MM.1S (cell line): ENCODE measurements around the gene MAGI1.
"Not testable (repeated sequence)": the region's sequence is repeated elsewhere in the genome, so short reads cannot be mapped to it uniquely, and the experiment has no call there.

Experiments
- DNase-seq: peaks from one replicate; pipeline ENCODE4 v3.0.0-alpha.2; 2015
- H2AFZ ChIP-seq: fragments of 300-600 bp; sonication (generic); 2 replicates; pipeline ENCODE4 v1.6.0; 2016; ENCODE audit warnings: antibody characterized with exemption, low read length
- H3F3A ChIP-seq: fragments of 300-600 bp; sonication (generic); 2 replicates; pipeline ENCODE4 v1.6.1; 2016; ENCODE audit warnings: mild to moderate bottlenecking, antibody characterized with exemption, low read length, moderate library complexity, mixed read lengths; ENCODE audit not compliant: insufficient read depth
- H3K27ac ChIP-seq: fragments of 300-600 bp; sonication (generic); 2 replicates; pipeline ENCODE4 v1.5.1; 2016; ENCODE audit warnings: mild to moderate bottlenecking, low read length
- H3K27me3 ChIP-seq: fragments of 300-600 bp; sonication (generic); replicated peaks from 2 replicates; pipeline ENCODE4 v1.6.0; 2016; ENCODE audit warnings: low read length; ENCODE audit not compliant: insufficient read depth
- H3K36me3 ChIP-seq: fragments of 300-600 bp; sonication (generic); replicated peaks from 2 replicates; pipeline ENCODE4 v1.6.1; 2016; ENCODE audit warnings: mild to moderate bottlenecking, low read length, mixed read lengths; ENCODE audit not compliant: insufficient read depth
- H3K4me1 ChIP-seq: fragments of 300-600 bp; sonication (generic); 2 replicates; pipeline ENCODE4 v1.6.1; 2016; ENCODE audit warnings: low read length, mixed read lengths
- H3K4me2 ChIP-seq: fragments of 300-600 bp; sonication (generic); 2 replicates; pipeline ENCODE4 v1.6.0; 2016; ENCODE audit warnings: low read depth, low read length
- H3K4me3 ChIP-seq: fragments of 300-600 bp; sonication (generic); 2 replicates; pipeline ENCODE4 v1.5.1; 2016; ENCODE audit warnings: low read length, mixed read lengths
- H3K79me2 ChIP-seq: fragments of 300-600 bp; sonication (generic); 2 replicates; pipeline ENCODE4 v1.6.1; 2016; ENCODE audit warnings: mixed run types, low read length, mixed read lengths
- H3K9ac ChIP-seq: fragments of 300-600 bp; sonication (generic); 2 replicates; pipeline ENCODE4 v1.6.1; 2016; ENCODE audit warnings: low read length, mixed read lengths
- H3K9me2 ChIP-seq: fragments of 300-600 bp; sonication (generic); replicated peaks from 2 replicates; pipeline ENCODE4 v1.6.1; 2016; ENCODE audit warnings: mild to moderate bottlenecking, low read length, mixed read lengths; ENCODE audit not compliant: insufficient read depth
- H3K9me3 ChIP-seq: fragments of 300-600 bp; sonication (generic); replicated peaks from 2 replicates; pipeline ENCODE4 v1.6.1; 2016; ENCODE audit warnings: mild to moderate bottlenecking, low read length, mixed read lengths; ENCODE audit not compliant: insufficient read depth
- H4K20me1 ChIP-seq: fragments of 300-600 bp; sonication (generic); 2 replicates; pipeline ENCODE4 v1.6.1; 2016; ENCODE audit warnings: mild to moderate bottlenecking, low read length, moderate library complexity, mixed read lengths; ENCODE audit not compliant: insufficient read depth
- EZH2 ChIP-seq: fragments of 300-600 bp; sonication (generic); optimal IDR thresholded peaks from 2 replicates; pipeline ENCODE3; 2017; ENCODE audit warnings: low read depth, mild to moderate bottlenecking, antibody characterized with exemption, low read length, mixed read lengths
- EZH2phosphoT487 ChIP-seq: fragments of 300-600 bp; sonication (generic); IDR thresholded peaks from 2 replicates; pipeline ENCODE4 v1.6.1; 2018; ENCODE audit warnings: antibody characterized with exemption, low read length
- TF ChIP-seq, protein P1 (sequence below): fragments of 300-600 bp; sonication (generic); IDR thresholded peaks from 2 replicates; pipeline ENCODE4 v1.5.1; 2016; ENCODE audit warnings: antibody characterized with exemption, low read length, mixed read lengths

MAGI1 gene

DNA sequence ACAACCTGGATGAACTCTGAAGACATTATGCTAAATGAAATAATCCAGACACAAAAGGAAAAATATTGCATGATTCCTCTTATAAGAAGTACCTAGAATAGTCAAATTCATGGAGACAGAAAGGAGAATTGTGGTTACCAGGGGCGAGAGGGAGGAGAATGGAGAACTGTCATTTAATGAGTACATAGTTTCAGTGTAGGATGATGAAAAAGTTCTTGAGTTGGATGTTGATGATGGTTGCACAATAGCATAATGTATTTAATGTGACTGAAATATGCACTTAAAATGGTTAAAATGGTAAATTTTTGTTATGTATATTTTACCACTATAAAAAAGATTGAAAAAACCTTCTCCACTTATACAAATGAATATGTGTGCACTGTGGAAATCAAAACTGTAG lies 469.6 kb downstream of the MAGI1 start:
- TF ChIP-seq EZH2 = no peak
- TF ChIP-seq, protein P1, sequence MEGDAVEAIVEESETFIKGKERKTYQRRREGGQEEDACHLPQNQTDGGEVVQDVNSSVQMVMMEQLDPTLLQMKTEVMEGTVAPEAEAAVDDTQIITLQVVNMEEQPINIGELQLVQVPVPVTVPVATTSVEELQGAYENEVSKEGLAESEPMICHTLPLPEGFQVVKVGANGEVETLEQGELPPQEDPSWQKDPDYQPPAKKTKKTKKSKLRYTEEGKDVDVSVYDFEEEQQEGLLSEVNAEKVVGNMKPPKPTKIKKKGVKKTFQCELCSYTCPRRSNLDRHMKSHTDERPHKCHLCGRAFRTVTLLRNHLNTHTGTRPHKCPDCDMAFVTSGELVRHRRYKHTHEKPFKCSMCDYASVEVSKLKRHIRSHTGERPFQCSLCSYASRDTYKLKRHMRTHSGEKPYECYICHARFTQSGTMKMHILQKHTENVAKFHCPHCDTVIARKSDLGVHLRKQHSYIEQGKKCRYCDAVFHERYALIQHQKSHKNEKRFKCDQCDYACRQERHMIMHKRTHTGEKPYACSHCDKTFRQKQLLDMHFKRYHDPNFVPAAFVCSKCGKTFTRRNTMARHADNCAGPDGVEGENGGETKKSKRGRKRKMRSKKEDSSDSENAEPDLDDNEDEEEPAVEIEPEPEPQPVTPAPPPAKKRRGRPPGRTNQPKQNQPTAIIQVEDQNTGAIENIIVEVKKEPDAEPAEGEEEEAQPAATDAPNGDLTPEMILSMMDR = no peak
- no peak for TF ChIP-seq EZH2phosphoT487
- Histone ChIP-seq H3K4me3 (no peak overlapping the region), H3K27ac (no peak overlapping the region), H3K36me3 (no peaks in the 10 kb centered on the region), H3K4me2 (no peak overlapping the region), H2AFZ (no peak overlapping the region), H3K9me3 (no peaks in the 10 kb centered on the region), H4K20me1 (no peaks in the 10 kb centered on the region), H3K27me3 (no peaks in the 10 kb centered on the region), H3K9me2 (no peaks in the 10 kb centered on the region), H3F3A (no peaks in the 10 kb centered on the region), H3K9ac (no peak overlapping the region), H3K4me1 (no peaks in the 10 kb centered on the region), H3K79me2 (no peaks in the 10 kb centered on the region)
- DNase-seq = no peak

DNA sequence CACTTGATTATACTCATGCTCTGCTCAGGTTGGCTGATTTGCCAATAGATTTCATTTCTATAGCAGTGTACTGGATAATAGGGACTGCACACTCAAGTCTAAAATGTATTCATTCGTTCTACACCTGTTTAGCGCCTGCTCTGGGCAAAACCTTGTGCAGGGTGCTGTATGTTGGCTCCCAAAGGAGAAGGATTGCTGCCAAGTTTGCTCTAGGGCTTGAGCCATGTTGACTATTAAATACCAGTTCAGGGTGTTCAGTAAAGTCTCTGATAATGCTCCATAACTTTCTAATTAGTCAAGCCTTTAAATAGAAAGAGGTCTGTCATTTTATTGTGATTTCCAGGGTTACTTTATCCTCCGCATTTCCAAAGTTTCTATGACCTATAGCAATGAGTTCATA lies 470.2 kb downstream of the MAGI1 start:
- H3K27me3 ChIP-seq = no peaks in the 10 kb centered on the region
- H4K20me1 ChIP-seq = no peaks in the 10 kb centered on the region
- no peak overlapping the region for H3K4me2 ChIP-seq
- no peak overlapping the region for H3K9ac ChIP-seq
- TF ChIP-seq, protein P1 = no peak
- TF ChIP-seq EZH2phosphoT487 (no peak), EZH2 (no peak)
- H2AFZ ChIP-seq = no peak overlapping the region
- no peaks in the 10 kb centered on the region for H3K9me3 ChIP-seq
- H3K4me3 ChIP-seq = no peak overlapping the region
- no peaks in the 10 kb centered on the region for H3K79me2 ChIP-seq
- no peaks in the 10 kb centered on the region for H3K36me3 ChIP-seq
- H3K27ac ChIP-seq = no peak overlapping the region
- no peaks in the 10 kb centered on the region for H3K4me1 ChIP-seq
- no peaks in the 10 kb centered on the region for H3K9me2 ChIP-seq
- no peaks in the 10 kb centered on the region for H3F3A ChIP-seq
- no peak for DNase-seq

GRCh38 chr3:65565744-65566143 lies 473.0 kb downstream of the MAGI1 start:
- H3K4me1 ChIP-seq, H3K9me3 ChIP-seq, H3K27me3 ChIP-seq, H4K20me1 ChIP-seq, DNase-seq, H3K4me2 ChIP-seq, H3K9me2 ChIP-seq, H3K27ac ChIP-seq, H3K79me2 ChIP-seq, H3F3A ChIP-seq, H3K9ac ChIP-seq, H3K4me3 ChIP-seq, H2AFZ ChIP-seq, H3K36me3 ChIP-seq: not testable (repeated sequence)

DNA sequence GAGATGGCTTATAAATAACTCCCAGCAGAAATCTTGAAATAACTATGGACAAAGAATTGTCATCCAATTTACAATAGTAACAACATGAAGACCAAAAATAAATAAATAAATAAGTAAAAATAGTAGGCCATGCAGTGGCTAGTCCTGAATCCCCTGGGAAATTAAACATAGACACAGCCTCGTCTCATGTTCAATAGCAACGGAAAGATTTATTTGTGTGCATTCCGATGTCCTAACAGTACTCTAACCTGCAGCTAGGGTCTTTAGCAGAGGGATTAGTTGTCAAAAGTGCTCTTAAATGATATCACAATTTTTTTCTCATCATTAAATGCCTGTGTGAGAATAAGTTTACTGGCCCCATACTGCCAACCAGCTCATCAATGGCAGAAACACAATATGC lies 474.2 kb downstream of the MAGI1 start:
- H4K20me1 ChIP-seq = no peaks in the 10 kb centered on the region
- no peak for DNase-seq
- H3K27ac ChIP-seq = no peak overlapping the region
- no peak overlapping the region for H3K4me2 ChIP-seq
- no peaks in the 10 kb centered on the region for H3K79me2 ChIP-seq
- TF ChIP-seq EZH2 = no peak
- TF ChIP-seq, protein P1 = no peak
- no peak for TF ChIP-seq EZH2phosphoT487
- H3F3A ChIP-seq = no peaks in the 10 kb centered on the region
- no peak overlapping the region for H3K9ac ChIP-seq
- H3K9me3 ChIP-seq = no peaks in the 10 kb centered on the region
- H3K36me3 ChIP-seq = no peaks in the 10 kb centered on the region
- H3K4me1 ChIP-seq = no peaks in the 10 kb centered on the region
- no peak overlapping the region for H2AFZ ChIP-seq
- H3K4me3 ChIP-seq = no peak overlapping the region
- no peaks in the 10 kb centered on the region for H3K9me2 ChIP-seq
- H3K27me3 ChIP-seq = no peaks in the 10 kb centered on the region
